HEK293 (cell line): Measurements from ENCODE around the gene RPS6KA2.

ENCODE experiments used
- CTCF ChIA-PET: fragments of 350-600 bp; formaldehyde crosslinking; extraction: SDS; loops from one replicate; lab custom pipeline; 2021; ENCODE audit warnings: antibody characterized with exemption; lab: Yijun Ruan, JAX
- POLR2A ChIA-PET: fragments of 300-600 bp; formaldehyde crosslinking; extraction: SDS; loops from one replicate; lab custom pipeline; 2020; ENCODE audit warnings: antibody characterized with exemption, inconsistent platforms; lab: Yijun Ruan, JAX
- H3K27ac ChIP-seq: fragments of 200-500 bp; sonication (Bioruptor generic); 2 replicates; pipeline ENCODE4 v1.5.1; 2014; ENCODE audit warnings: low read depth, low read length, control low read depth, inconsistent platforms; ENCODE audit errors: extremely low read depth
- H3K36me3 ChIP-seq, 2 experiments: fragments of 200-500 bp in 1 of 2; sonication (Bioruptor generic) in 1 of 2; 1 replicate in 1 of 2; 2 replicates in 1 of 2; pipeline ENCODE4 v1.5.1; 2014 to 2017; ENCODE audit warnings: inconsistent platforms in 2 of 2, low read length in 2 of 2; ENCODE audit not compliant: control insufficient read depth in 2 of 2, insufficient read depth in 1 of 2
- H3K4me1 ChIP-seq: fragments of 200-500 bp; sonication (Bioruptor generic); 2 replicates; pipeline ENCODE4 v1.5.1; 2014; ENCODE audit warnings: mild to moderate bottlenecking, low read length, inconsistent platforms; ENCODE audit not compliant: control insufficient read depth, insufficient read depth
- H3K4me3 ChIP-seq: 2 replicates; pipeline ENCODE4 v1.5.1; 2011; ENCODE audit warnings: low read depth, mild to moderate bottlenecking, control low read depth, low read length, moderate library complexity
- H3K9me3 ChIP-seq: fragments of 200-500 bp; sonication (Bioruptor generic); 2 replicates; pipeline ENCODE4 v1.5.1; 2014; ENCODE audit warnings: low read depth, low read length, inconsistent platforms; ENCODE audit not compliant: control insufficient read depth, insufficient read depth
- GLIS2 ChIP-seq: fragments of 450-650 bp; formaldehyde crosslinking; IDR thresholded peaks from 2 replicates; pipeline ENCODE4 v1.5.1; 2016; ENCODE audit warnings: missing biosample characterization, missing genetic modification characterization
- KLF1 ChIP-seq: fragments of 450-650 bp; formaldehyde crosslinking; IDR thresholded peaks from 2 replicates; pipeline ENCODE4 v1.5.1; 2016; ENCODE audit warnings: missing biosample characterization, missing genetic modification characterization
- MEIS1 ChIP-seq: sonication (generic); formaldehyde crosslinking; IDR thresholded peaks from 2 replicates; pipeline ENCODE4 v1.8.1; 2022; ENCODE audit warnings: missing genetic modification reagents, mild to moderate bottlenecking, borderline replicate concordance
- PRDM1 ChIP-seq: fragments of 450-650 bp; formaldehyde crosslinking; IDR thresholded peaks from 2 replicates; pipeline ENCODE4; 2016; ENCODE audit warnings: missing biosample characterization, missing genetic modification characterization
- REPIN1 ChIP-seq: fragments of 450-650 bp; formaldehyde crosslinking; IDR thresholded peaks from 2 replicates; pipeline ENCODE4 v1.5.1; 2017; ENCODE audit warnings: missing biosample characterization, missing genetic modification characterization, low read depth
- SP3 ChIP-seq: fragments of 450-650 bp; formaldehyde crosslinking; IDR thresholded peaks from 2 replicates; pipeline ENCODE4 v1.5.1; 2016; ENCODE audit warnings: missing biosample characterization, missing genetic modification characterization
- ZBTB21 ChIP-seq: fragments of 450-650 bp; formaldehyde crosslinking; IDR thresholded peaks from 2 replicates; pipeline ENCODE4 v1.5.1; 2017; ENCODE audit warnings: missing biosample characterization, missing genetic modification characterization
- ZBTB48 ChIP-seq: fragments of 450-650 bp; formaldehyde crosslinking; IDR thresholded peaks from 2 replicates; pipeline ENCODE4 v1.5.1; 2016; ENCODE audit warnings: missing biosample characterization, missing genetic modification characterization
- ZNF132 ChIP-seq: fragments of 450-650 bp; formaldehyde crosslinking; IDR thresholded peaks from 2 replicates; pipeline ENCODE4 v1.5.1; 2017; ENCODE audit warnings: missing biosample characterization, missing genetic modification characterization, borderline replicate concordance
- ZNF146 ChIP-seq: fragments of 450-650 bp; formaldehyde crosslinking; IDR thresholded peaks from 2 replicates; pipeline ENCODE4 v1.5.1; 2016; ENCODE audit warnings: missing biosample characterization, missing genetic modification characterization
- ZNF19 ChIP-seq: fragments of 450-650 bp; formaldehyde crosslinking; IDR thresholded peaks from 2 replicates; pipeline ENCODE4; 2016; ENCODE audit warnings: missing biosample characterization, missing genetic modification characterization, low read depth
- ZNF248 ChIP-seq: fragments of 450-650 bp; formaldehyde crosslinking; IDR thresholded peaks from 2 replicates; pipeline ENCODE4 v1.5.1; 2017; ENCODE audit warnings: missing biosample characterization, missing genetic modification characterization
- ZNF266 ChIP-seq: fragments of 450-650 bp; formaldehyde crosslinking; IDR thresholded peaks from 2 replicates; pipeline ENCODE4 v1.5.1; 2016; ENCODE audit warnings: missing biosample characterization, missing genetic modification characterization, low read depth
- ZNF350 ChIP-seq: fragments of 450-650 bp; formaldehyde crosslinking; IDR thresholded peaks from 2 replicates; pipeline ENCODE4 v1.5.0; 2017; ENCODE audit warnings: missing biosample characterization, mild to moderate bottlenecking, missing genetic modification characterization
- ZNF354C ChIP-seq: fragments of 450-650 bp; formaldehyde crosslinking; IDR thresholded peaks from 2 replicates; pipeline ENCODE4 v1.5.1; 2016; ENCODE audit warnings: missing biosample characterization, missing genetic modification characterization, low read depth, borderline replicate concordance
- ZNF37A ChIP-seq: fragments of 450-650 bp; IDR thresholded peaks from 2 replicates; pipeline ENCODE4 v1.5.1; 2018; ENCODE audit warnings: missing biosample characterization, missing genetic modification characterization
- ZNF394 ChIP-seq: fragments of 450-650 bp; formaldehyde crosslinking; IDR thresholded peaks from 2 replicates; pipeline ENCODE4 v1.5.1; 2016; ENCODE audit warnings: missing biosample characterization, missing genetic modification characterization, mild to moderate bottlenecking, moderate library complexity, borderline replicate concordance
- ZNF488 ChIP-seq: fragments of 450-650 bp; formaldehyde crosslinking; IDR thresholded peaks from 2 replicates; pipeline ENCODE4 v1.5.1; 2016; ENCODE audit warnings: missing biosample characterization, missing genetic modification characterization
- ZNF549 ChIP-seq: fragments of 450-650 bp; IDR thresholded peaks from 2 replicates; pipeline ENCODE4 v1.5.1; 2018; ENCODE audit warnings: missing biosample characterization, missing genetic modification characterization, mild to moderate bottlenecking, inconsistent platforms, moderate library complexity
- ZNF629 ChIP-seq: fragments of 450-650 bp; formaldehyde crosslinking; IDR thresholded peaks from 2 replicates; pipeline ENCODE4 v1.5.1; 2017; ENCODE audit warnings: missing biosample characterization, missing genetic modification characterization
- ZNF76 ChIP-seq: fragments of 450-650 bp; formaldehyde crosslinking; IDR thresholded peaks from 2 replicates; pipeline ENCODE4; 2016; ENCODE audit warnings: low read depth, missing biosample characterization, missing genetic modification characterization, borderline replicate concordance
- ZNF776 ChIP-seq: fragments of 450-650 bp; formaldehyde crosslinking; IDR thresholded peaks from 2 replicates; pipeline ENCODE4 v1.5.0; 2017; ENCODE audit warnings: missing biosample characterization, missing genetic modification characterization, borderline replicate concordance
- TF ChIP-seq, protein P1 (sequence below): fragments of 450-650 bp; formaldehyde crosslinking; IDR thresholded peaks from 2 replicates; pipeline ENCODE4 v1.5.1; 2017; ENCODE audit warnings: missing biosample characterization, missing genetic modification characterization
- TF ChIP-seq, protein P2 (sequence below): fragments of 450-650 bp; formaldehyde crosslinking; IDR thresholded peaks from 2 replicates; pipeline ENCODE4 v1.5.1; 2017; ENCODE audit warnings: missing biosample characterization, missing genetic modification characterization
- TF ChIP-seq, protein P3 (sequence below): fragments of 450-650 bp; IDR thresholded peaks from 2 replicates; pipeline ENCODE4 v1.5.1; 2018; ENCODE audit warnings: missing biosample characterization, missing genetic modification characterization

RPS6KA2 gene

DNA sequence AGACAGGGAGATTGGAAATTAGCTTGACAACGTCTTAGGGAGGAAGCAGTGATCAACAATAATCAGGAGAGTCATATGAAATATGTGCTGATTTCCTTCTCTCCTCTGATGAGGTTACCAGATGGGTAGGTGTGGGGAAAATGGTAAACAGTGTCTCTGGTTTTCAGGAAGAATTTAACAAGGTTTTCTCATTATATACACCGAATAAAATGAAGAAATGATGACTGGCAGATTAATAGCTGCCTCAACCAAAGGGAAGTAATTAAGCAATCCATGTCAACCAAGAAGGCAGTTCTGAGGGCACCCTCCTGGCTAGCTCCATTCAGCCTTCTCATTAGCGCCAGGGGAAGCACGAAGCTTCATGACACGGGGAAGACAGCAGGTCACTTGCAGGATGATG lies 27.8 kb downstream of the RPS6KA2 start:
- ChIA-PET CTCF (no interaction called here), POLR2A (interaction anchor here (1.3 kb wide), 1 partner anchor 27 kb away, joined by 3 read pairs; no protein-coding TSS in a partner anchor)
- Histone ChIP-seq H3K4me1 (no peaks in the 10 kb centered on the region), H3K36me3 (no peaks in the 10 kb centered on the region), H3K9me3 (no peaks in the 10 kb centered on the region), H3K27ac (no peak overlapping the region), H3K4me3 (no peak overlapping the region)
- no peak for TF ChIP-seq ZNF132
- TF ChIP-seq ZNF37A (tag by site-specific recombination): no peak
- no peak for TF ChIP-seq ZNF248
- TF ChIP-seq PRDM1 (tag by site-specific recombination): no peak
- TF ChIP-seq ZNF549: no peak
- no peak for TF ChIP-seq ZBTB21 (tag by site-specific recombination)
- no peak for TF ChIP-seq ZNF354C (tag by site-specific recombination)
- TF ChIP-seq ZNF394 (tag by site-specific recombination): no peak
- TF ChIP-seq KLF1 (tag by site-specific recombination): no peak
- TF ChIP-seq ZBTB48 (tag by site-specific recombination): no peak
- no peak for TF ChIP-seq ZNF629 (tag by site-specific recombination)
- no peak for TF ChIP-seq REPIN1 (tag by site-specific recombination)
- TF ChIP-seq, protein P1, sequence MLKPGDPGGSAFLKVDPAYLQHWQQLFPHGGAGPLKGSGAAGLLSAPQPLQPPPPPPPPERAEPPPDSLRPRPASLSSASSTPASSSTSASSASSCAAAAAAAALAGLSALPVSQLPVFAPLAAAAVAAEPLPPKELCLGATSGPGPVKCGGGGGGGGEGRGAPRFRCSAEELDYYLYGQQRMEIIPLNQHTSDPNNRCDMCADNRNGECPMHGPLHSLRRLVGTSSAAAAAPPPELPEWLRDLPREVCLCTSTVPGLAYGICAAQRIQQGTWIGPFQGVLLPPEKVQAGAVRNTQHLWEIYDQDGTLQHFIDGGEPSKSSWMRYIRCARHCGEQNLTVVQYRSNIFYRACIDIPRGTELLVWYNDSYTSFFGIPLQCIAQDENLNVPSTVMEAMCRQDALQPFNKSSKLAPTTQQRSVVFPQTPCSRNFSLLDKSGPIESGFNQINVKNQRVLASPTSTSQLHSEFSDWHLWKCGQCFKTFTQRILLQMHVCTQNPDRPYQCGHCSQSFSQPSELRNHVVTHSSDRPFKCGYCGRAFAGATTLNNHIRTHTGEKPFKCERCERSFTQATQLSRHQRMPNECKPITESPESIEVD (tag by site-specific recombination): no peak
- no peak for TF ChIP-seq ZNF146 (tag by site-specific recombination)
- no peak for TF ChIP-seq ZNF266 (tag by site-specific recombination)
- TF ChIP-seq ZNF76 (tag by site-specific recombination): no peak
- no peak for TF ChIP-seq MEIS1

GRCh38 chr6:166598441-166599138 lies 28.5 kb downstream of the RPS6KA2 start:
- Histone ChIP-seq H3K9me3 (no peaks in the 10 kb centered on the region), H3K36me3 (no peaks in the 10 kb centered on the region), H3K4me3 (no peak overlapping the region), H3K27ac (no peak overlapping the region), H3K4me1 (no peaks in the 10 kb centered on the region)
- POLR2A ChIA-PET: no interaction called here
- TF ChIP-seq SP3 (tag by site-specific recombination): no peak
- CTCF ChIA-PET: no interaction called here

GRCh38 chr6:166597711-166598440 lies 29.2 kb downstream of the RPS6KA2 start:
- Histone ChIP-seq H3K4me1 (no peaks in the 10 kb centered on the region), H3K9me3 (no peaks in the 10 kb centered on the region), H3K36me3 (no peaks in the 10 kb centered on the region), H3K4me3 (no peak overlapping the region), H3K27ac (no peak overlapping the region)
- POLR2A ChIA-PET: no interaction called here
- CTCF ChIA-PET: no interaction called here
- TF ChIP-seq ZNF350 (no peak), GLIS2 (tag by site-specific recombination) (no peak), ZNF19 (tag by site-specific recombination) (no peak), ZNF488 (tag by site-specific recombination) (no peak), ZNF776 (tag by site-specific recombination) (no peak)
- TF ChIP-seq, protein P2, sequence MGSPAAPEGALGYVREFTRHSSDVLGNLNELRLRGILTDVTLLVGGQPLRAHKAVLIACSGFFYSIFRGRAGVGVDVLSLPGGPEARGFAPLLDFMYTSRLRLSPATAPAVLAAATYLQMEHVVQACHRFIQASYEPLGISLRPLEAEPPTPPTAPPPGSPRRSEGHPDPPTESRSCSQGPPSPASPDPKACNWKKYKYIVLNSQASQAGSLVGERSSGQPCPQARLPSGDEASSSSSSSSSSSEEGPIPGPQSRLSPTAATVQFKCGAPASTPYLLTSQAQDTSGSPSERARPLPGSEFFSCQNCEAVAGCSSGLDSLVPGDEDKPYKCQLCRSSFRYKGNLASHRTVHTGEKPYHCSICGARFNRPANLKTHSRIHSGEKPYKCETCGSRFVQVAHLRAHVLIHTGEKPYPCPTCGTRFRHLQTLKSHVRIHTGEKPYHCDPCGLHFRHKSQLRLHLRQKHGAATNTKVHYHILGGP: no peak
- TF ChIP-seq, protein P3, sequence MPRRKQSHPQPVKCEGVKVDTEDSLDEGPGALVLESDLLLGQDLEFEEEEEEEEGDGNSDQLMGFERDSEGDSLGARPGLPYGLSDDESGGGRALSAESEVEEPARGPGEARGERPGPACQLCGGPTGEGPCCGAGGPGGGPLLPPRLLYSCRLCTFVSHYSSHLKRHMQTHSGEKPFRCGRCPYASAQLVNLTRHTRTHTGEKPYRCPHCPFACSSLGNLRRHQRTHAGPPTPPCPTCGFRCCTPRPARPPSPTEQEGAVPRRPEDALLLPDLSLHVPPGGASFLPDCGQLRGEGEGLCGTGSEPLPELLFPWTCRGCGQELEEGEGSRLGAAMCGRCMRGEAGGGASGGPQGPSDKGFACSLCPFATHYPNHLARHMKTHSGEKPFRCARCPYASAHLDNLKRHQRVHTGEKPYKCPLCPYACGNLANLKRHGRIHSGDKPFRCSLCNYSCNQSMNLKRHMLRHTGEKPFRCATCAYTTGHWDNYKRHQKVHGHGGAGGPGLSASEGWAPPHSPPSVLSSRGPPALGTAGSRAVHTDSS: no peak
